SK-N-SH (cell line): ENCODE results near the gene RASGEF1C. TPM values are rescaled to one million over a fixed set of nuclear protein-coding genes. Genes with fewer than 3 reads are reported as not detected.

Experiments used
- CTCF ChIA-PET: fragments of 300-600, 350-600 bp; formaldehyde crosslinking; extraction: SDS; loops from one replicate; lab custom pipeline; 2021; lab: Yijun Ruan, JAX
- POLR2A ChIA-PET: fragments of 350-600 bp; sonication (Branson Sonifier 250); formaldehyde crosslinking; extraction: SDS; loops from one replicate; lab custom pipeline; 2020; ENCODE audit warnings: antibody characterized with exemption, inconsistent platforms; lab: Yijun Ruan, JAX
- DNase-seq: peaks from one replicate; pipeline ENCODE4 v3.0.0; 2012
- H2AFZ ChIP-seq: fragments of 200-600 bp; sonication (generic); 2 replicates; pipeline ENCODE4 v1.8.1; 2016; ENCODE audit warnings: antibody characterized with exemption, mild to moderate bottlenecking, low read depth
- H3F3A ChIP-seq: fragments of 200-600 bp; sonication (generic); replicated peaks from 2 replicates; pipeline ENCODE3; 2016; ENCODE audit warnings: antibody characterized with exemption, mild to moderate bottlenecking; ENCODE audit not compliant: insufficient read depth
- H3K27ac ChIP-seq, 2 experiments: fragments of 200-500 bp in 1 of 2; fragments of 200-600 bp in 1 of 2; sonication (Bioruptor generic) in 1 of 2; sonication (generic), shearing (Covaris generic) in 1 of 2; 2 replicates each; pipeline versions ENCODE4 v1.5.1 to v1.6.1; 2014 to 2016; ENCODE audit warnings: low read depth in 2 of 2, inconsistent platforms in 1 of 2, low read length in 1 of 2, mild to moderate bottlenecking in 1 of 2, mixed read lengths in 1 of 2
- H3K27me3 ChIP-seq: fragments of 200-600 bp; sonication (generic), shearing (Covaris generic); 2 replicates; pipeline ENCODE4 v1.6.1; 2016; ENCODE audit warnings: mixed run types; ENCODE audit not compliant: insufficient read depth
- H3K36me3 ChIP-seq, 2 experiments: fragments of 200-500 bp in 1 of 2; fragments of 200-600 bp in 1 of 2; sonication (Bioruptor generic) in 1 of 2; sonication (generic) in 1 of 2; replicated peaks in 1 of 2; 2 replicates each; pipeline versions ENCODE3 to v1.5.1; 2014 to 2016; ENCODE audit warnings: low read length in 1 of 2, mild to moderate bottlenecking in 1 of 2; ENCODE audit not compliant: insufficient read depth in 2 of 2, control insufficient read depth in 1 of 2
- H3K4me1 ChIP-seq, 2 experiments: fragments of 200-500 bp in 1 of 2; fragments of 200-600 bp in 1 of 2; sonication (Bioruptor generic) in 1 of 2; sonication (generic), shearing (Covaris generic) in 1 of 2; 2 replicates each; pipeline versions ENCODE4 v1.5.1 to v1.6.1; 2014 to 2016; ENCODE audit warnings: low read depth in 1 of 2, low read length in 1 of 2, mixed run types in 1 of 2; ENCODE audit not compliant: insufficient read depth in 2 of 2, control insufficient read depth in 1 of 2
- H3K4me2 ChIP-seq: fragments of 200-600 bp; sonication (generic), shearing (Covaris generic); 2 replicates; pipeline ENCODE4 v1.6.1; 2017; ENCODE audit warnings: mixed run types
- H3K4me3 ChIP-seq, 2 experiments: fragments of 200-500 bp in 1 of 2; fragments of 200-600 bp in 1 of 2; sonication (Bioruptor generic) in 1 of 2; sonication (generic), shearing (Covaris generic) in 1 of 2; 2 replicates each; pipeline versions ENCODE4 v1.5.1 to v1.8.1; 2014 to 2016; ENCODE audit warnings: low read depth in 2 of 2, inconsistent platforms in 1 of 2, low read length in 1 of 2, mild to moderate bottlenecking in 1 of 2, mixed read lengths in 1 of 2, moderate library complexity in 1 of 2
- H3K79me2 ChIP-seq: fragments of 200-600 bp; sonication (generic); 2 replicates; pipeline ENCODE4 v1.8.1; 2017; ENCODE audit warnings: mild to moderate bottlenecking; ENCODE audit not compliant: insufficient read depth
- H3K9ac ChIP-seq: fragments of 200-600 bp; sonication (generic); 2 replicates; pipeline ENCODE4 v1.6.1; 2017; ENCODE audit warnings: mixed run types
- H3K9me2 ChIP-seq: fragments of 200-600 bp; sonication (generic); 2 replicates; pipeline ENCODE4 v1.6.1; 2017; ENCODE audit warnings: mixed run types
- H3K9me3 ChIP-seq: fragments of 200-600 bp; sonication (generic); 2 replicates; pipeline ENCODE4 v1.6.1; 2017; ENCODE audit warnings: mixed run types, mild to moderate bottlenecking, moderate library complexity
- H4K20me1 ChIP-seq: fragments of 200-600 bp; sonication (generic); 2 replicates; pipeline ENCODE4 v1.6.1; 2017; ENCODE audit warnings: mild to moderate bottlenecking, mixed run types; ENCODE audit not compliant: insufficient read depth
- EP300 ChIP-seq, 2 experiments: IDR thresholded peaks; 2 replicates each; pipeline versions ENCODE4 v1.4.0 to v1.6.1; 2012; ENCODE audit warnings: borderline replicate concordance in 1 of 2, low read depth in 1 of 2, low read length in 1 of 2
- EZH2phosphoT487 ChIP-seq: fragments of 200-600 bp; sonication (generic); IDR thresholded peaks from 2 replicates; pipeline ENCODE4 v1.6.1; 2017; ENCODE audit warnings: low read depth, mixed run types, mild to moderate bottlenecking, antibody characterized with exemption, moderate library complexity, borderline replicate concordance
- FOSL2 ChIP-seq: IDR thresholded peaks from 2 replicates; pipeline ENCODE4 v1.4.0; 2012; ENCODE audit warnings: low read depth, mild to moderate bottlenecking, moderate library complexity, borderline replicate concordance
- FOXJ3 ChIP-seq: sonication (generic); formaldehyde crosslinking; IDR thresholded peaks from 2 replicates; pipeline ENCODE4 v1.5.1; 2020; ENCODE audit warnings: mild to moderate bottlenecking, missing genetic modification reagents
- FOXM1 ChIP-seq: IDR thresholded peaks from 2 replicates; pipeline ENCODE4 v1.4.0; 2012; ENCODE audit warnings: low read depth, mild to moderate bottlenecking
- GABPA ChIP-seq: IDR thresholded peaks from 2 replicates; pipeline ENCODE4 v1.4.0; 2012; ENCODE audit warnings: low read depth, mild to moderate bottlenecking
- JUND ChIP-seq: IDR thresholded peaks from 2 replicates; pipeline ENCODE4 v1.4.0; 2012
- MEF2A ChIP-seq: IDR thresholded peaks from 2 replicates; pipeline ENCODE4 v1.4.0; 2012; ENCODE audit warnings: low read depth, borderline replicate concordance
- MXI1 ChIP-seq: IDR thresholded peaks from 2 replicates; pipeline ENCODE4 v1.6.1; 2012; ENCODE audit warnings: mild to moderate bottlenecking, low read depth, low read length, improper control_type of control experiment
- NRF1 ChIP-seq: IDR thresholded peaks from 2 replicates; pipeline ENCODE4 v1.6.1; 2012; ENCODE audit warnings: low read depth, mild to moderate bottlenecking, low read length
- RCOR1 ChIP-seq: fragments of 150-350 bp; IDR thresholded peaks from 2 replicates; pipeline ENCODE4 v1.6.1; 2017; ENCODE audit warnings: antibody characterized with exemption, low read length
- RFX5 ChIP-seq: IDR thresholded peaks from 2 replicates; pipeline ENCODE4 v1.6.1; 2012; ENCODE audit warnings: mild to moderate bottlenecking, improper control_type of control experiment, low read length
- RXRA ChIP-seq: IDR thresholded peaks from 2 replicates; pipeline ENCODE4 v1.4.0; 2012; ENCODE audit warnings: low read depth, mild to moderate bottlenecking, borderline replicate concordance
- TAF1 ChIP-seq: IDR thresholded peaks from 2 replicates; pipeline ENCODE4 v1.6.1; 2012; ENCODE audit warnings: low read depth, mild to moderate bottlenecking, low read length, moderate library complexity, borderline replicate concordance
- YY1 ChIP-seq: IDR thresholded peaks from 2 replicates; pipeline ENCODE4 v1.4.0; 2012; ENCODE audit warnings: low read depth, mild to moderate bottlenecking
- WGBS: methylation state at CpG from one replicate; pipeline ENCODE4 v1.1.6; 2017; ENCODE audit warnings: low lambda C conversion rate; 5-methylcytosine and 5-hydroxymethylcytosine counted together
- polyA plus RNA-seq, 3 experiments: library from polyadenylated mRNA; depleted of rRNA; stranded (reverse); fragments of >200 nt; gene quantifications; 2 replicates each; pipeline ENCODE4 v1.2.3, GENCODE V29; 2012
- TF ChIP-seq, protein P1 (sequence below): IDR thresholded peaks from 2 replicates; pipeline ENCODE4 v1.6.1; 2012; ENCODE audit warnings: mild to moderate bottlenecking, low read depth, low read length, moderate library complexity
- TF ChIP-seq, protein P2 (sequence below): IDR thresholded peaks from 2 replicates; pipeline ENCODE4 v1.4.0; 2012; ENCODE audit warnings: low read depth, borderline replicate concordance

The RASGEF1C gene
- polyA plus RNA-seq, 1 of the 3 experiments (the other 2 are of a cell fraction), result not detected

GRCh38 chr5:180222056-180222455, 13.0 kb upstream of the RASGEF1C start:
- no peak for DNase-seq
- Histone ChIP-seq H3K27ac (no peak overlapping the region), H3K27me3 (no peaks in the 10 kb centered on the region), H3K9me3 (no peaks in the 10 kb centered on the region), H3F3A (no peaks in the 10 kb centered on the region), H4K20me1 (no peaks in the 10 kb centered on the region), H3K36me3 (no peaks in the 10 kb centered on the region), H2AFZ (no peak overlapping the region), H3K79me2 (no peaks in the 10 kb centered on the region), H3K9ac (no peak overlapping the region), H3K9me2 (no peaks in the 10 kb centered on the region), H3K4me1 (no peaks in the 10 kb centered on the region), H3K4me2 (no peak overlapping the region), H3K4me3 (no peak overlapping the region)
- 84% methylated on average over 11 of the region's 11 CpGs for WGBS
- CTCF ChIA-PET, result interaction anchor here (1.2 kb wide), 1 partner anchor 9 kb away, joined by 3 read pairs; no protein-coding TSS in a partner anchor
- no peak for TF ChIP-seq NRF1
- no peak for TF ChIP-seq MXI1
- TF ChIP-seq FOXJ3, result no peak
- no peak for TF ChIP-seq TAF1
- no peak for TF ChIP-seq FOSL2
- TF ChIP-seq RFX5, result no peak
- TF ChIP-seq, protein P1, sequence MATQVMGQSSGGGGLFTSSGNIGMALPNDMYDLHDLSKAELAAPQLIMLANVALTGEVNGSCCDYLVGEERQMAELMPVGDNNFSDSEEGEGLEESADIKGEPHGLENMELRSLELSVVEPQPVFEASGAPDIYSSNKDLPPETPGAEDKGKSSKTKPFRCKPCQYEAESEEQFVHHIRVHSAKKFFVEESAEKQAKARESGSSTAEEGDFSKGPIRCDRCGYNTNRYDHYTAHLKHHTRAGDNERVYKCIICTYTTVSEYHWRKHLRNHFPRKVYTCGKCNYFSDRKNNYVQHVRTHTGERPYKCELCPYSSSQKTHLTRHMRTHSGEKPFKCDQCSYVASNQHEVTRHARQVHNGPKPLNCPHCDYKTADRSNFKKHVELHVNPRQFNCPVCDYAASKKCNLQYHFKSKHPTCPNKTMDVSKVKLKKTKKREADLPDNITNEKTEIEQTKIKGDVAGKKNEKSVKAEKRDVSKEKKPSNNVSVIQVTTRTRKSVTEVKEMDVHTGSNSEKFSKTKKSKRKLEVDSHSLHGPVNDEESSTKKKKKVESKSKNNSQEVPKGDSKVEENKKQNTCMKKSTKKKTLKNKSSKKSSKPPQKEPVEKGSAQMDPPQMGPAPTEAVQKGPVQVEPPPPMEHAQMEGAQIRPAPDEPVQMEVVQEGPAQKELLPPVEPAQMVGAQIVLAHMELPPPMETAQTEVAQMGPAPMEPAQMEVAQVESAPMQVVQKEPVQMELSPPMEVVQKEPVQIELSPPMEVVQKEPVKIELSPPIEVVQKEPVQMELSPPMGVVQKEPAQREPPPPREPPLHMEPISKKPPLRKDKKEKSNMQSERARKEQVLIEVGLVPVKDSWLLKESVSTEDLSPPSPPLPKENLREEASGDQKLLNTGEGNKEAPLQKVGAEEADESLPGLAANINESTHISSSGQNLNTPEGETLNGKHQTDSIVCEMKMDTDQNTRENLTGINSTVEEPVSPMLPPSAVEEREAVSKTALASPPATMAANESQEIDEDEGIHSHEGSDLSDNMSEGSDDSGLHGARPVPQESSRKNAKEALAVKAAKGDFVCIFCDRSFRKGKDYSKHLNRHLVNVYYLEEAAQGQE, result no peak
- TF ChIP-seq RXRA, result no peak
- no peak for TF ChIP-seq EZH2phosphoT487
- TF ChIP-seq JUND, result no peak
- TF ChIP-seq, protein P2, sequence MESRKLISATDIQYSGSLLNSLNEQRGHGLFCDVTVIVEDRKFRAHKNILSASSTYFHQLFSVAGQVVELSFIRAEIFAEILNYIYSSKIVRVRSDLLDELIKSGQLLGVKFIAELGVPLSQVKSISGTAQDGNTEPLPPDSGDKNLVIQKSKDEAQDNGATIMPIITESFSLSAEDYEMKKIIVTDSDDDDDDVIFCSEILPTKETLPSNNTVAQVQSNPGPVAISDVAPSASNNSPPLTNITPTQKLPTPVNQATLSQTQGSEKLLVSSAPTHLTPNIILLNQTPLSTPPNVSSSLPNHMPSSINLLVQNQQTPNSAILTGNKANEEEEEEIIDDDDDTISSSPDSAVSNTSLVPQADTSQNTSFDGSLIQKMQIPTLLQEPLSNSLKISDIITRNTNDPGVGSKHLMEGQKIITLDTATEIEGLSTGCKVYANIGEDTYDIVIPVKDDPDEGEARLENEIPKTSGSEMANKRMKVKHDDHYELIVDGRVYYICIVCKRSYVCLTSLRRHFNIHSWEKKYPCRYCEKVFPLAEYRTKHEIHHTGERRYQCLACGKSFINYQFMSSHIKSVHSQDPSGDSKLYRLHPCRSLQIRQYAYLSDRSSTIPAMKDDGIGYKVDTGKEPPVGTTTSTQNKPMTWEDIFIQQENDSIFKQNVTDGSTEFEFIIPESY, result no peak
- no peak for TF ChIP-seq RCOR1
- no peak for TF ChIP-seq EP300 (IDR thresholded peaks at IDR 0.05; ENCODE audit: borderline replicate concordance in 1 of 2, low read depth in 1 of 2, low read length in 1 of 2)
- TF ChIP-seq GABPA, result no peak
- no peak for TF ChIP-seq YY1
- no peak for TF ChIP-seq FOXM1
- no peak for TF ChIP-seq MEF2A
- POLR2A ChIA-PET, result no interaction called here
